Measurements from ENCODE around the gene TRPV3.

- no peak for TF ChIP-seq YY1 (tag by site-specific recombination; IDR thresholded peaks at IDR 0.05)
- TF ChIP-seq CTCF (tag by site-specific recombination; IDR thresholded peaks at IDR 0.05), result no peak
- TF ChIP-seq ZNF274 (IDR thresholded peaks at IDR 0.05; ENCODE audit: low read length), result no peak
- no peak for TF ChIP-seq ZNF274 (tag by site-specific recombination; IDR thresholded peaks at IDR 0.05; ENCODE audit: borderline replicate concordance)
- TF ChIP-seq ZBTB1 (tag by site-specific recombination; IDR thresholded peaks at IDR 0.05), result no peak
These were observed 33.6 kb downstream of the TRPV3 start for GRCh38 chr17:3524024-3524423.

Data from HEK293 (cell line).